H1 (cell line): ENCODE data around the gene PTCH2. TPM values are rescaled to one million over a fixed set of nuclear protein-coding genes. Genes with fewer than 3 reads are reported as not detected.

Experiments used
- CTCF ChIA-PET: fragments of 300-600 bp; sonication (Branson Sonifier 250); formaldehyde crosslinking; loops from one replicate; lab custom pipeline; 2021; ENCODE audit not compliant: partially characterized antibody; lab: Charles Lee
- POLR2A ChIA-PET: fragments of 300-600 bp; sonication (Branson Sonifier 250); formaldehyde crosslinking; loops from one replicate; lab custom pipeline; 2021; ENCODE audit warnings: inconsistent platforms; ENCODE audit not compliant: partially characterized antibody; lab: Charles Lee
- DNase-seq, 2 experiments: peaks; one replicate each; pipeline versions ENCODE4 v3.0.0 to v3.0.0-alpha.2; 2010 to 2022; ENCODE audit warnings: low spot score in 2 of 2, low read depth in 1 of 2, mixed read lengths in 1 of 2
- FAIRE-seq: peaks from 2 replicates; lab custom pipeline; 2011; peaks lifted over from hg19 to GRCh38; lab: Jason Lieb, UNC
- H2AFZ ChIP-seq: 2 replicates; pipeline ENCODE4 v1.8.1; 2012; ENCODE audit warnings: low read length, inconsistent platforms
- H2AK5ac ChIP-seq: 2 replicates; pipeline ENCODE4 v1.6.1; 2013; ENCODE audit warnings: low read depth, low read length
- H2BK120ac ChIP-seq: replicated peaks from 2 replicates; pipeline ENCODE3; 2013; ENCODE audit warnings: low read depth, low read length, inconsistent platforms
- H2BK12ac ChIP-seq: 2 replicates; pipeline ENCODE4 v1.6.1; 2013; ENCODE audit warnings: low read depth, low read length
- H2BK15ac ChIP-seq: 2 replicates; pipeline ENCODE4 v1.6.1; 2013; ENCODE audit warnings: low read length
- H2BK20ac ChIP-seq: 2 replicates; pipeline ENCODE4 v1.6.1; 2013; ENCODE audit warnings: low read length
- H2BK5ac ChIP-seq: 2 replicates; pipeline ENCODE4 v1.6.1; 2013; ENCODE audit warnings: low read depth, low read length
- H3K14ac ChIP-seq: 2 replicates; pipeline ENCODE4 v1.6.1; 2013; ENCODE audit warnings: inconsistent platforms; ENCODE audit not compliant: insufficient read length
- H3K18ac ChIP-seq: 2 replicates; pipeline ENCODE4 v1.6.1; 2013; ENCODE audit warnings: low read length; ENCODE audit errors: extremely low read depth
- H3K23ac ChIP-seq: 2 replicates; pipeline ENCODE4 v1.6.1; 2013; ENCODE audit warnings: inconsistent platforms; ENCODE audit not compliant: insufficient read length
- H3K23me2 ChIP-seq: 2 replicates; pipeline ENCODE4 v1.6.1; 2013; ENCODE audit warnings: low read depth, low read length
- H3K27ac ChIP-seq: 2 replicates; pipeline ENCODE4 v1.6.1; 2011; ENCODE audit warnings: low read depth, low read length, inconsistent platforms
- H3K27me3 ChIP-seq, 4 experiments: replicated peaks in 1 of 4; 1 replicate in 1 of 4; 2 replicates in 3 of 4; pipeline versions ENCODE4 v1.6.1 to v1.8.1; 2011 to 2013; ENCODE audit warnings: low read length in 3 of 4, mild to moderate bottlenecking in 3 of 4, inconsistent platforms in 2 of 4, mixed read lengths in 2 of 4, moderate library complexity in 1 of 4; ENCODE audit not compliant: control insufficient read depth in 3 of 4, insufficient read depth in 3 of 4; ENCODE audit errors: extremely low read depth in 1 of 4
- H3K36me3 ChIP-seq, 4 experiments: 2 replicates each; pipeline versions ENCODE4 v1.6.1 to v1.8.1; 2011 to 2013; ENCODE audit warnings: mild to moderate bottlenecking in 4 of 4, low read length in 3 of 4, moderate library complexity in 2 of 4, control low read depth in 1 of 4, inconsistent platforms in 1 of 4; ENCODE audit not compliant: insufficient read depth in 4 of 4, control insufficient read depth in 2 of 4
- H3K4ac ChIP-seq: replicated peaks from 2 replicates; pipeline ENCODE3; 2013; ENCODE audit warnings: low read length, low read depth, mixed read lengths, inconsistent platforms; ENCODE audit not compliant: insufficient read length
- H3K4me1 ChIP-seq, 4 experiments: replicated peaks in 1 of 4; 1 replicate in 1 of 4; 2 replicates in 3 of 4; pipeline versions ENCODE4 v1.6.1 to v1.8.1; 2011 to 2013; ENCODE audit warnings: low read length in 3 of 4, inconsistent platforms in 2 of 4, mixed read lengths in 1 of 4; ENCODE audit not compliant: insufficient read depth in 4 of 4, control insufficient read depth in 3 of 4
- H3K4me2 ChIP-seq, 2 experiments: 2 replicates each; pipeline versions ENCODE4 v1.6.1 to v1.8.1; 2011 to 2013; ENCODE audit warnings: low read depth in 2 of 2, low read length in 2 of 2, control low read depth in 1 of 2, inconsistent platforms in 1 of 2, mild to moderate bottlenecking in 1 of 2; ENCODE audit not compliant: insufficient read depth in 1 of 2
- H3K4me3 ChIP-seq, 4 experiments: fragments of 200-600, 300-600 bp in 1 of 4; sonication (generic), shearing (Covaris generic), sonication (Bioruptor Twin) in 1 of 4; 2 replicates each; pipeline versions ENCODE4 v1.5.1 to v1.8.1; 2011 to 2016; ENCODE audit warnings: low read length in 4 of 4, low read depth in 3 of 4, control low read depth in 2 of 4, inconsistent platforms in 2 of 4, mild to moderate bottlenecking in 2 of 4, mixed read lengths in 1 of 4, moderate library complexity in 1 of 4; ENCODE audit not compliant: insufficient read depth in 2 of 4; ENCODE audit errors: extremely low read depth in 1 of 4
- H3K56ac ChIP-seq: replicated peaks from 2 replicates; pipeline ENCODE3; 2013; ENCODE audit warnings: low read depth, mild to moderate bottlenecking, mixed read lengths, low read length, inconsistent platforms; ENCODE audit not compliant: insufficient read length
- H3K79me1 ChIP-seq: 2 replicates; pipeline ENCODE4 v1.6.1; 2013; ENCODE audit warnings: low read depth, low read length, control low read depth
- H3K79me2 ChIP-seq, 2 experiments: 2 replicates each; pipeline versions ENCODE4 v1.6.1 to v1.8.1; 2012 to 2013; ENCODE audit warnings: low read length in 2 of 2, mild to moderate bottlenecking in 2 of 2, inconsistent platforms in 1 of 2; ENCODE audit not compliant: insufficient read depth in 2 of 2, control insufficient read depth in 1 of 2
- H3K9ac ChIP-seq, 4 experiments: replicated peaks in 1 of 4; 1 replicate in 1 of 4; 2 replicates in 3 of 4; pipeline versions ENCODE4 v1.6.1 to v1.8.1; 2011 to 2013; ENCODE audit warnings: low read depth in 3 of 4, low read length in 3 of 4, control low read depth in 2 of 4, mild to moderate bottlenecking in 2 of 4, moderate library complexity in 2 of 4, inconsistent platforms in 1 of 4; ENCODE audit errors: extremely low read depth in 1 of 4
- H3K9me3 ChIP-seq, 2 experiments: 2 replicates each; pipeline versions ENCODE4 v1.6.1 to v1.8.1; 2012 to 2013; ENCODE audit warnings: mild to moderate bottlenecking in 2 of 2, moderate library complexity in 2 of 2, control low read depth in 1 of 2, inconsistent platforms in 1 of 2, low read depth in 1 of 2, low read length in 1 of 2, mixed read lengths in 1 of 2; ENCODE audit not compliant: insufficient read depth in 2 of 2
- H4K20me1 ChIP-seq, 2 experiments: replicated peaks in 1 of 2; 2 replicates each; pipeline versions ENCODE3 to v1.8.1; 2011 to 2013; ENCODE audit warnings: inconsistent platforms in 2 of 2, low read length in 2 of 2, mild to moderate bottlenecking in 1 of 2; ENCODE audit not compliant: insufficient read depth in 2 of 2, control insufficient read depth in 1 of 2
- H4K5ac ChIP-seq: 2 replicates; pipeline ENCODE4 v1.6.1; 2013; ENCODE audit warnings: low read length, low read depth, mixed read lengths, inconsistent platforms; ENCODE audit not compliant: insufficient read length
- H4K8ac ChIP-seq: 2 replicates; pipeline ENCODE4 v1.8.0; 2013; ENCODE audit warnings: mild to moderate bottlenecking, moderate library complexity, low read length, inconsistent platforms; ENCODE audit not compliant: insufficient read depth; ENCODE audit errors: extremely low read depth
- H4K91ac ChIP-seq: replicated peaks from 2 replicates; pipeline ENCODE3; 2013; ENCODE audit warnings: low read length, mixed read lengths, inconsistent platforms; ENCODE audit not compliant: insufficient read length
- CEBPB ChIP-seq: IDR thresholded peaks from 2 replicates; pipeline ENCODE4 v1.6.1; 2012; ENCODE audit warnings: low read depth, low read length
- USF2 ChIP-seq: IDR thresholded peaks from 2 replicates; pipeline ENCODE4 v1.6.1; 2011; ENCODE audit warnings: low read length, improper control_type of control experiment
- WGBS, 2 experiments: shearing (Covaris generic) in 1 of 2; methylation state at CpG; one replicate each; pipeline versions ENCODE4 v1.1.6 to v1.1.7; 2013 to 2015; ENCODE audit warnings: low lambda C conversion rate in 2 of 2, mixed read lengths in 2 of 2, inconsistent platforms in 1 of 2, low coverage in 1 of 2, missing lambda C conversion rate in 1 of 2; ENCODE audit not compliant: insufficient replicate concordance in 2 of 2, insufficient coverage in 1 of 2, insufficient read length in 1 of 2; ENCODE audit errors: extremely low coverage in 1 of 2, missing lambda C conversion rate in 1 of 2; 5-methylcytosine and 5-hydroxymethylcytosine counted together
- polyA plus RNA-seq, 7 experiments: library from polyadenylated mRNA; depleted of rRNA in 3 of 7; stranded (reverse) in 5 of 7; unstranded in 2 of 7; fragments of >200 nt in 5 of 7; fragments of 200-250 nt in 2 of 7; gene quantifications; 1 replicate in 5 of 7; 2 replicates in 1 of 7; 4 replicates in 1 of 7; pipeline versions ENCODE4 v1.2.1 to v1.2.3, GENCODE V29; 2011 to 2013; ENCODE audit warnings: missing spikeins in 2 of 7, mixed read lengths in 2 of 7
- total RNA-seq: library from RNA; stranded (reverse); fragmentation: NEBNext Ultra II Directional; extraction: Animal tissue kit (Norgen Biotek cat#: 25700); gene quantifications from 2 replicates; pipeline ENCODE4 v1.2.1, GENCODE V29; 2021

Gene PTCH2
- total and polyA plus RNA-seq, 2 of the 8 experiments (the other 6 are each of a cell fraction or from before 2014, with no cell fraction given): 0.35 to 1.2 TPM

- no peak overlapping the region for H4K5ac ChIP-seq
- WGBS, 2 experiments: 85% methylated on average over 4 of the region's 4 CpGs; no CpG with 5 or more reads in 1 of the 2 experiments
- POLR2A ChIA-PET: interaction anchor here (7.9 kb wide), 1 partner anchor 18 kb away, joined by 55 read pairs; no protein-coding TSS in a partner anchor
- no peaks in the 10 kb centered on the region for H4K20me1 ChIP-seq
- TF ChIP-seq CEBPB: no peak
- no peak for TF ChIP-seq USF2
- peaks cover 0 to 10% (median 6%) of the 10 kb centered on the region in 4 experiments; a peak in 3 of 7 replicates for H3K27me3 ChIP-seq
- no peak overlapping the region for H3K9ac ChIP-seq
- H2BK120ac ChIP-seq: no peak overlapping the region
- FAIRE-seq (no peak), DNase-seq (no peak)
- no peak overlapping the region for H3K14ac ChIP-seq
- H2BK5ac ChIP-seq: no peak overlapping the region
- no peak overlapping the region for H4K91ac ChIP-seq
- H3K79me1 ChIP-seq: no peaks in the 10 kb centered on the region
- peak overlapping the region; percentile 3; the same call in 1 of the 2 replicates for H2AK5ac ChIP-seq
- no peak overlapping the region for H3K4ac ChIP-seq
- no peak overlapping the region for H3K18ac ChIP-seq
- H3K79me2 ChIP-seq: no peaks in the 10 kb centered on the region
- H3K56ac ChIP-seq: no peak overlapping the region
- H2AFZ ChIP-seq: no peak overlapping the region
- peaks cover 6% of the 10 kb centered on the region; the same call in 1 of the 2 replicates for H3K23me2 ChIP-seq
- H3K36me3 ChIP-seq: no peaks in the 10 kb centered on the region
- no peak overlapping the region for H4K8ac ChIP-seq
- no peak overlapping the region for H3K4me2 ChIP-seq
- no peaks in the 10 kb centered on the region for H3K9me3 ChIP-seq
- H3K23ac ChIP-seq: no peak overlapping the region
- no peak overlapping the region for H2BK20ac ChIP-seq
- peak overlapping the region; percentile 84; the same call in 1 of the 2 replicates for H2BK12ac ChIP-seq
- H3K4me1 ChIP-seq: peaks cover 0 to 5% (median 0%) of the 10 kb centered on the region in 4 experiments; a peak in 2 of 7 replicates
- H3K4me3 ChIP-seq: no peak overlapping the region
- no peak overlapping the region for H2BK15ac ChIP-seq
- CTCF ChIA-PET: interaction anchor here (1.0 to 1.3 kb wide), 2 partner anchors 53 to 461 kb away, joined by 3 read pairs; no protein-coding TSS in a partner anchor
- no peak overlapping the region for H3K27ac ChIP-seq
These were observed 3.5 kb downstream of the PTCH2 start for GRCh38 chr1:44839576-44839975.
